ENCODE results near the gene RPS5. TPM values are rescaled to one million over a fixed set of nuclear protein-coding genes. Genes with fewer than 3 reads are reported as not detected.
A peak's percentile ranks its signal among the peaks of the same experiment; 100 is the strongest.
"Not testable (repeated sequence)": the region's sequence is repeated elsewhere in the genome, so short reads cannot be mapped to it uniquely, and the experiment has no call there.

RPS5 gene
- total RNA-seq, 1 donor from 2014 or later: 4,823 TPM

- FAIRE-seq (no peak), DNase-seq (ENCODE audit: low read depth) (no peak)
- TF ChIP-seq, protein P1, sequence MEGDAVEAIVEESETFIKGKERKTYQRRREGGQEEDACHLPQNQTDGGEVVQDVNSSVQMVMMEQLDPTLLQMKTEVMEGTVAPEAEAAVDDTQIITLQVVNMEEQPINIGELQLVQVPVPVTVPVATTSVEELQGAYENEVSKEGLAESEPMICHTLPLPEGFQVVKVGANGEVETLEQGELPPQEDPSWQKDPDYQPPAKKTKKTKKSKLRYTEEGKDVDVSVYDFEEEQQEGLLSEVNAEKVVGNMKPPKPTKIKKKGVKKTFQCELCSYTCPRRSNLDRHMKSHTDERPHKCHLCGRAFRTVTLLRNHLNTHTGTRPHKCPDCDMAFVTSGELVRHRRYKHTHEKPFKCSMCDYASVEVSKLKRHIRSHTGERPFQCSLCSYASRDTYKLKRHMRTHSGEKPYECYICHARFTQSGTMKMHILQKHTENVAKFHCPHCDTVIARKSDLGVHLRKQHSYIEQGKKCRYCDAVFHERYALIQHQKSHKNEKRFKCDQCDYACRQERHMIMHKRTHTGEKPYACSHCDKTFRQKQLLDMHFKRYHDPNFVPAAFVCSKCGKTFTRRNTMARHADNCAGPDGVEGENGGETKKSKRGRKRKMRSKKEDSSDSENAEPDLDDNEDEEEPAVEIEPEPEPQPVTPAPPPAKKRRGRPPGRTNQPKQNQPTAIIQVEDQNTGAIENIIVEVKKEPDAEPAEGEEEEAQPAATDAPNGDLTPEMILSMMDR (IDR thresholded peaks at IDR 0.05; ENCODE audit: insufficient read depth, low read length, severe bottlenecking): no peak
- no peak overlapping the region for H3K4me3 ChIP-seq (ENCODE audit: low read depth, low read length)
- H3K36me3 ChIP-seq (ENCODE audit: control insufficient read depth, insufficient read depth, low read length): no peaks in the 10 kb centered on the region
- H3K27me3 ChIP-seq (ENCODE audit: control insufficient read depth, insufficient read depth, low read length): no peaks in the 10 kb centered on the region
Measured at GRCh38 chr19:58366585-58367430, 20.3 kb upstream of the RPS5 start.

- FAIRE-seq: no peak
- Histone ChIP-seq H3K4me3 (ENCODE audit: low read depth, low read length) (no peak overlapping the region), H3K36me3 (ENCODE audit: control insufficient read depth, insufficient read depth, low read length) (no peaks in the 10 kb centered on the region), H3K27me3 (ENCODE audit: control insufficient read depth, insufficient read depth, low read length) (no peaks in the 10 kb centered on the region)
- TF ChIP-seq, protein P1 (IDR thresholded peaks at IDR 0.05; ENCODE audit: insufficient read depth, low read length, severe bottlenecking): no peak
- DNase-seq (ENCODE audit: low read depth): no peak
Measured at GRCh38 chr19:58367698-58368454, 19.2 kb upstream of the RPS5 start.

DNA sequence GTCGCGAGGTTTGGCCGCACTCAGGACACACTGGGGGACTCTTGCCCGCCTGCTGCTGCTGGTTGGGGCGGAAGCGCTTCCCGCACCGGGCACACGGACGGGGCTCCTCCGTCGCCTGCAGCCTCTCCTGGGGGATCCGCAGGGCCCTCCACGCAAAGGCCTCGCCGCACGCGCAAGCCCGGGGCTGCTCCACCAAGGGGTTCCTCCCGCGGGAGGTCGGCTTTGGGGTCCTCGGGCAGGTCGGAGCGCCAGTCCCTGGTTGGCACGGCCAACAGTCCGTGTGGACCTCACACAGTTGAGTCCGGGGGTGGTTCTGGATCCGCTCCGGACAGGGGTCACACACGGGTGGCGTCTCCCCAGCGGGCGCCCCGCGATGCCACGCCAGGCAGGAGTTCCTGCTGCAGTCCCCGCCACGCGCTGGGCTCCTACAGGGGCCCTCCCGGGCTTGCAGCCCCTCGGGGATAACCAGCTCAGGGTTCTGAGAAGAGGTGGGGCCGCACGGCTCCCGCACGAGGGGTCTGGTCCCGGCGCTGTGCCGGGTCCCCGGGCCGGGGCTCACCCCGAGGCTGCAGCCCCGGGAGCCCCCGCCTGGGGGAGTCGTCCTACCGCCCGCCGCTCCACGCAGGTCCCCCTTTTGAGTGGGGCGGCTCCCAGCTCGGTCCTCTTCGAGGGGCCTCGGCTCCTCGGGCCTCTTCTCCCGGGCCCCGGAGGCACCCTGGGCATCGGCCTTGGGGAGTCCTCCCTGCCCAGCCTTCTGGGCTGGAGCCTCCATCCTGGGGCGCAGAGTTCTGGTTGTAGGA, 18.3 kb upstream of the RPS5 start:
- Histone ChIP-seq H3K36me3 (ENCODE audit: control insufficient read depth, insufficient read depth, low read length) (no peaks in the 10 kb centered on the region), H3K4me3 (ENCODE audit: low read depth, low read length) (no peak overlapping the region), H3K27me3 (ENCODE audit: control insufficient read depth, insufficient read depth, low read length) (no peaks in the 10 kb centered on the region)
- TF ChIP-seq, protein P1 (IDR thresholded peaks at IDR 0.05; ENCODE audit: insufficient read depth, low read length, severe bottlenecking): no peak
- no peak for FAIRE-seq
- no peak for DNase-seq (ENCODE audit: low read depth)

DNA sequence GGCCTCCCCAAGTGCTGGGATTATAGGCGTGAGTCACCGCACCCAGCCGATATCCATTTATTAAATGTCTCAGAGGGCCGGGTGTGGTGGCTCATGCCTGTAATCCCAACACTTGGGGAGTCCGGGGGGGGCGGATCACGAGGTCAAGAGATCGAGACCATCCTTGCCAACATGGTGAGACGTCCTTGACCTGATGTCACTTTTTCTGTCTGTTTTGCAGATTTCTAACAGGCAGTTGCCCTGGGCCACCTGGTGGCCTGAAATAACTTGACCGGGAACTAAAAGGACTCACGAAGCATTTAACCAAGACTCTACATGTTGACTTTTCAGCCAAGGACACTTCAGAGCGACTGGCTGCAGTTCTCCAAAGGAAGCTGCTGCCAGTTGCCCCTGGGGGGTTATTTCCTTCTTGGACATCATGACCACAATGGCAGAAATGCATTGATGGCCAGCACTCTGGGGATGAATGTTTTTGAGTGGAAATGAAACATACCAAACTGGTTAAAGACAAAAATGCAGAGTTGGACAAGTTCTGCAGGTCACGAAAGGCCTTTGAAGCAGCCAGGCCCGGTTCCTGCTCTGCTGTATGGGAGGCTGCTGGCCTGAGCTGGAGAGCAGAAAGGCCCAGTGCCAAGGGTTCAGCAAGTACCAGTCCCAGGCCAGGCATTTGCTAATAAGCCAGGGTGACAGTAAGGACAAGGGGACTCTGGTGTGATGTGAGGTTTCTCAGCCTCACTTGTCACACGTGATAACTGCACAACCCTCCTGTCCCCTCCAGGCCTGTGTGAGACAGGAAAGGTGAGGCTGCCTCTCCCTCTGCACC, 14.5 kb upstream of the RPS5 start:
- no peaks in the 10 kb centered on the region for H3K27me3 ChIP-seq (ENCODE audit: control insufficient read depth, insufficient read depth, low read length)
- no peaks in the 10 kb centered on the region for H3K36me3 ChIP-seq (ENCODE audit: control insufficient read depth, insufficient read depth, low read length)
- DNase-seq (ENCODE audit: low read depth): no peak
- no peak overlapping the region for H3K4me3 ChIP-seq (ENCODE audit: low read depth, low read length)
- FAIRE-seq: peak; percentile 13
- TF ChIP-seq, protein P1 (IDR thresholded peaks at IDR 0.05; ENCODE audit: insufficient read depth, low read length, severe bottlenecking): no peak

GRCh38 chr19:58374200-58374599, 12.9 kb upstream of the RPS5 start:
- DNase-seq (ENCODE audit: low read depth): peak; percentile 39
- H3K4me3 ChIP-seq (ENCODE audit: low read depth, low read length): no peak overlapping the region
- no peaks in the 10 kb centered on the region for H3K27me3 ChIP-seq (ENCODE audit: control insufficient read depth, insufficient read depth, low read length)
- no peak for FAIRE-seq
- H3K36me3 ChIP-seq (ENCODE audit: control insufficient read depth, insufficient read depth, low read length): no peaks in the 10 kb centered on the region
- TF ChIP-seq, protein P1 (IDR thresholded peaks at IDR 0.05; ENCODE audit: insufficient read depth, low read length, severe bottlenecking): no peak

- H3K36me3 ChIP-seq (ENCODE audit: control insufficient read depth, insufficient read depth, low read length); FAIRE-seq; H3K27me3 ChIP-seq (ENCODE audit: control insufficient read depth, insufficient read depth, low read length); H3K4me3 ChIP-seq (ENCODE audit: low read depth, low read length): not testable (repeated sequence)
- DNase-seq (ENCODE audit: low read depth): peak; percentile 20
Measured at GRCh38 chr19:58376724-58377123, 10.3 kb upstream of the RPS5 start.

Data from bronchial epithelial cell (primary cell).